ENCODE data around the gene CREB1. TPM values are rescaled to one million over a fixed set of nuclear protein-coding genes. Genes with fewer than 3 reads are reported as not detected.

CREB1 gene
- total and polyA plus RNA-seq, 9 of the 15 experiments (the other 6 are each of a cell fraction or from before 2014, with no cell fraction given) = 8.9 to 51.3 (median 19.5) TPM

DNA sequence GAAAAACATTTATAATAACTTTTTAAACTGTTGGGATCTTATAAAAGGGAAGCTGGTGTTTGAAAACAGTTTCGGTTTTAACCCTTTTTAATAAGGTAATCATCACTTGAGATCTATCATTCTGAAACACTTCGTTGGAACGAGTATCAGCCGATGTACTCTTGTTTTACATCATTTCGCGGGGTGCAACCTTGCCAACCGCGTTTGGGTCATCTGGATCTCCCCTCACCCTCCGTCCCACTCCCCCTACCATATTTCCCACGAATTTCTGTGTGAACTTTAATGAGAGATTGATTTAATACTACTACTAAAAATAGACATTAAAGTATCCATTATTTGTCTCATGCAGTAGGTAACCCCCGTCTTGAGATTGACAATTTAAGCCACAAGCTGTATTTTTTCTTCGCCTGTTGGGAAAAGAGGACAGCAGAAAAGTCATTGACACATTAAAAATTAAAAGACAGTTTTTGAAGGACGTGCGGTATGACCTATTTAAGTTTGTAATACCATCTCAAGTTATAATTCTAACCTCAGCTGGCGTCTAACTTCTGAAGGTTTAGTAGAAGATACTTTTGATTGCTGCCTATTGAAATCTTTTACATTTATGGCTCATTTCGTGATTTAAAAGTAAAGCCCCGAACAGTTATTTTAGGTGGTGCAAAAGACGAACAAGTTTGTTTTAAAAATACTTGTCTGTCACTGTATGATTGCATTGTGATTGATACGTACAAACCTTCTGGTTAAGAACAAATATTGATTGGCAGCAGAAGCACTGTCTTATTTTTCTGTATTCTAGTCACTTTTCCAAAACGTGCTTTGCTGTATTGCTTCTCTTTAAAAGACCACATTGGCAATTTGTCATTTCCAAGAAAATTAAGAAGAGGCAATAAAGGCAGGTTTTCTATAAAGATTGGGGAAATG is 1.5 kb downstream of the CREB1 start (continued):
- peak; percentile 19 for TF ChIP-seq PRDM10 (IDR thresholded peaks at IDR 0.05; ENCODE audit: partially characterized antibody)
- TF ChIP-seq MCM5 (IDR thresholded peaks at IDR 0.05; ENCODE audit: low read depth) = no peak
- TF ChIP-seq, protein P1, sequence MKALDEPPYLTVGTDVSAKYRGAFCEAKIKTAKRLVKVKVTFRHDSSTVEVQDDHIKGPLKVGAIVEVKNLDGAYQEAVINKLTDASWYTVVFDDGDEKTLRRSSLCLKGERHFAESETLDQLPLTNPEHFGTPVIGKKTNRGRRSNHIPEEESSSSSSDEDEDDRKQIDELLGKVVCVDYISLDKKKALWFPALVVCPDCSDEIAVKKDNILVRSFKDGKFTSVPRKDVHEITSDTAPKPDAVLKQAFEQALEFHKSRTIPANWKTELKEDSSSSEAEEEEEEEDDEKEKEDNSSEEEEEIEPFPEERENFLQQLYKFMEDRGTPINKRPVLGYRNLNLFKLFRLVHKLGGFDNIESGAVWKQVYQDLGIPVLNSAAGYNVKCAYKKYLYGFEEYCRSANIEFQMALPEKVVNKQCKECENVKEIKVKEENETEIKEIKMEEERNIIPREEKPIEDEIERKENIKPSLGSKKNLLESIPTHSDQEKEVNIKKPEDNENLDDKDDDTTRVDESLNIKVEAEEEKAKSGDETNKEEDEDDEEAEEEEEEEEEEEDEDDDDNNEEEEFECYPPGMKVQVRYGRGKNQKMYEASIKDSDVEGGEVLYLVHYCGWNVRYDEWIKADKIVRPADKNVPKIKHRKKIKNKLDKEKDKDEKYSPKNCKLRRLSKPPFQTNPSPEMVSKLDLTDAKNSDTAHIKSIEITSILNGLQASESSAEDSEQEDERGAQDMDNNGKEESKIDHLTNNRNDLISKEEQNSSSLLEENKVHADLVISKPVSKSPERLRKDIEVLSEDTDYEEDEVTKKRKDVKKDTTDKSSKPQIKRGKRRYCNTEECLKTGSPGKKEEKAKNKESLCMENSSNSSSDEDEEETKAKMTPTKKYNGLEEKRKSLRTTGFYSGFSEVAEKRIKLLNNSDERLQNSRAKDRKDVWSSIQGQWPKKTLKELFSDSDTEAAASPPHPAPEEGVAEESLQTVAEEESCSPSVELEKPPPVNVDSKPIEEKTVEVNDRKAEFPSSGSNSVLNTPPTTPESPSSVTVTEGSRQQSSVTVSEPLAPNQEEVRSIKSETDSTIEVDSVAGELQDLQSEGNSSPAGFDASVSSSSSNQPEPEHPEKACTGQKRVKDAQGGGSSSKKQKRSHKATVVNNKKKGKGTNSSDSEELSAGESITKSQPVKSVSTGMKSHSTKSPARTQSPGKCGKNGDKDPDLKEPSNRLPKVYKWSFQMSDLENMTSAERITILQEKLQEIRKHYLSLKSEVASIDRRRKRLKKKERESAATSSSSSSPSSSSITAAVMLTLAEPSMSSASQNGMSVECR (CRISPR knock-in tag; IDR thresholded peaks at IDR 0.05) = no peak
- TF ChIP-seq, protein P2, sequence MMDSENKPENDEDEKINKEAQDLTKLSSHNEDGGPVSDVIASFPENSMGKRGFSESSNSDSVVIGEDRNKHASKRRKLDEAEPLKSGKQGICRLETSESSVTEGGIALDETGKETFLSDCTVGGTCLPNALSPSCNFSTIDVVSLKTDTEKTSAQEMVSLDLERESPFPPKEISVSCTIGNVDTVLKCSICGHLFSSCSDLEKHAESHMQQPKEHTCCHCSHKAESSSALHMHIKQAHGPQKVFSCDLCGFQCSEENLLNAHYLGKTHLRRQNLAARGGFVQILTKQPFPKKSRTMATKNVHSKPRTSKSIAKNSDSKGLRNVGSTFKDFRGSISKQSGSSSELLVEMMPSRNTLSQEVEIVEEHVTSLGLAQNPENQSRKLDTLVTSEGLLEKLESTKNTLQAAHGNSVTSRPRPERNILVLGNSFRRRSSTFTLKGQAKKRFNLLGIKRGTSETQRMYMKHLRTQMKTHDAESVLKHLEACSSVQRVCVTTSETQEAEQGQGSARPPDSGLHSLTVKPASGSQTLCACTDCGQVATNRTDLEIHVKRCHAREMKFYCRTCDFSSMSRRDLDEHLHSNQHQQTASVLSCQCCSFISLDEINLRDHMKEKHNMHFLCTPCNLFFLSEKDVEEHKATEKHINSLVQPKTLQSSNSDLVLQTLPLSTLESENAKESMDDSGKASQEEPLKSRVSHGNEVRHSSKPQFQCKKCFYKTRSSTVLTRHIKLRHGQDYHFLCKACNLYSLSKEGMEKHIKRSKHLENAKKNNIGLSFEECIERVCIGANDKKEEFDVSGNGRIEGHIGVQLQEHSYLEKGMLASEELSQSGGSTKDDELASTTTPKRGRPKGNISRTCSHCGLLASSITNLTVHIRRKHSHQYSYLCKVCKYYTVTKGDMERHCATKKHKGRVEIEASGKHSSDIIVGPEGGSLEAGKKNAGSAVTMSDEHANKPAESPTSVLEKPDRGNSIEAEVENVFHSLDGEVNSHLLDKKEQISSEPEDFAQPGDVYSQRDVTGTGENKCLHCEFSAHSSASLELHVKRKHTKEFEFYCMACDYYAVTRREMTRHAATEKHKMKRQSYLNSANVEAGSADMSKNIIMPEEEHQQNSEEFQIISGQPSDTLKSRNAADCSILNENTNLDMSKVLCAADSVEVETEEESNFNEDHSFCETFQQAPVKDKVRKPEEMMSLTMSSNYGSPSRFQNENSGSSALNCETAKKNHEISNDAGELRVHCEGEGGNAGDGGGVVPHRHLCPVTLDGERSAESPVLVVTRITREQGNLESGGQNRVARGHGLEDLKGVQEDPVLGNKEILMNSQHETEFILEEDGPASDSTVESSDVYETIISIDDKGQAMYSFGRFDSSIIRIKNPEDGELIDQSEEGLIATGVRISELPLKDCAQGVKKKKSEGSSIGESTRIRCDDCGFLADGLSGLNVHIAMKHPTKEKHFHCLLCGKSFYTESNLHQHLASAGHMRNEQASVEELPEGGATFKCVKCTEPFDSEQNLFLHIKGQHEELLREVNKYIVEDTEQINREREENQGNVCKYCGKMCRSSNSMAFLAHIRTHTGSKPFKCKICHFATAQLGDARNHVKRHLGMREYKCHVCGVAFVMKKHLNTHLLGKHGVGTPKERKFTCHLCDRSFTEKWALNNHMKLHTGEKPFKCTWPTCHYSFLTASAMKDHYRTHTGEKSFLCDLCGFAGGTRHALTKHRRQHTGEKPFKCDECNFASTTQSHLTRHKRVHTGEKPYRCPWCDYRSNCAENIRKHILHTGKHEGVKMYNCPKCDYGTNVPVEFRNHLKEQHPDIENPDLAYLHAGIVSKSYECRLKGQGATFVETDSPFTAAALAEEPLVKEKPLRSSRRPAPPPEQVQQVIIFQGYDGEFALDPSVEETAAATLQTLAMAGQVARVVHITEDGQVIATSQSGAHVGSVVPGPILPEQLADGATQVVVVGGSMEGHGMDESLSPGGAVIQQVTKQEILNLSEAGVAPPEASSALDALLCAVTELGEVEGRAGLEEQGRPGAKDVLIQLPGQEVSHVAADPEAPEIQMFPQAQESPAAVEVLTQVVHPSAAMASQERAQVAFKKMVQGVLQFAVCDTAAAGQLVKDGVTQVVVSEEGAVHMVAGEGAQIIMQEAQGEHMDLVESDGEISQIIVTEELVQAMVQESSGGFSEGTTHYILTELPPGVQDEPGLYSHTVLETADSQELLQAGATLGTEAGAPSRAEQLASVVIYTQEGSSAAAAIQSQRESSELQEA (IDR thresholded peaks at IDR 0.05; ENCODE audit: low read depth) = no peak
- TF ChIP-seq THAP7 (CRISPR knock-in tag; IDR thresholded peaks at IDR 0.05) = no peak

Data from K562 (cell line).